T-helper 17 cell (primary cell): ENCODE data around the gene ADGRB2. TPM values are rescaled to one million over a fixed set of nuclear protein-coding genes. Genes with fewer than 3 reads are reported as not detected.

Experiments used
- ATAC-seq: fragments of 150-1000 bp; cut with Tn5 transposase; 2 replicates; pipeline ENCODE4 v1.10.0; 2021; ENCODE audit warnings: mild to moderate bottlenecking, moderate library complexity
- DNase-seq, 3 donors: peaks; one replicate each; pipeline versions ENCODE4 v3.0.0 to v3.0.0-alpha.2; 2020 to 2021
- H3K9me3 ChIP-seq: one replicate; pipeline ENCODE4 v1.7.0; 2013; ENCODE audit warnings: low read length, mild to moderate bottlenecking; ENCODE audit not compliant: control insufficient read depth, poor library complexity, severe bottlenecking
- H3K27ac Mint-ChIP-seq: one replicate; pipeline ENCODE4 v1.8.0; 2022; ENCODE audit warnings: mild to moderate bottlenecking, moderate library complexity, mixed read lengths
- H3K27me3 Mint-ChIP-seq: one replicate; pipeline ENCODE4 v1.8.0; 2022; ENCODE audit warnings: mixed read lengths
- H3K36me3 Mint-ChIP-seq: one replicate; pipeline ENCODE4 v1.8.0; 2022; ENCODE audit warnings: low read depth, mixed read lengths
- H3K4me1 Mint-ChIP-seq: one replicate; pipeline ENCODE4 v1.8.0; 2022; ENCODE audit warnings: mild to moderate bottlenecking, mixed read lengths
- H3K4me3 Mint-ChIP-seq: one replicate; pipeline ENCODE4 v1.8.0; 2022; ENCODE audit warnings: mild to moderate bottlenecking, moderate library complexity, mixed read lengths
- total RNA-seq, 4 donors: library from RNA in 2 of 4; stranded (reverse) in 2 of 4; gene quantifications; one replicate each; pipeline ENCODE4 v1.2.3 and lab custom pipeline; 2022 to 2026

Gene ADGRB2
- 1 to 10 TPM; 1.0 to 1.4 TPM for total RNA-seq
- total RNA-seq (lab: John Stamatoyannopoulos, UW): 1.2 to 1.4 reads per million in 2 donors

GRCh38 chr1:31764312-31765040, at the start of gene ADGRB2:
Gene ADGRB2, minus strand, starts transcription at chr1:31764340. Its CDS starts 7,119 bp downstream, at chr1:31757221.
- peak; percentile 40 for ATAC-seq
- Mint-ChIP-seq H3K4me3 (peak within 1 kb of the TSS; percentile 91), H3K27me3 (no peaks in the 10 kb centered on the region), H3K4me1 (peaks cover 19% of the 10 kb centered on the region), H3K27ac (no peak within 1 kb of the TSS), H3K36me3 (no peaks in the 10 kb centered on the region)
- no peaks in the 10 kb centered on the region for H3K9me3 ChIP-seq
- peak in 2 of 3 donors; percentile 24 to 32 for DNase-seq

- no peaks in the 10 kb centered on the region for H3K27me3 Mint-ChIP-seq
- no peaks in the 10 kb centered on the region for H3K9me3 ChIP-seq
- DNase-seq (no peak), ATAC-seq (no peak)
- H3K27ac Mint-ChIP-seq: no peak overlapping the region
- H3K4me3 Mint-ChIP-seq: no peak overlapping the region
- peaks cover 12% of the 10 kb centered on the region for H3K4me1 Mint-ChIP-seq
- H3K36me3 Mint-ChIP-seq: no peaks in the 10 kb centered on the region
Observed at GRCh38 chr1:31812158-31812829, 48.2 kb upstream of the ADGRB2 start.

GRCh38 chr1:31811605-31812004, 47.5 kb upstream of the ADGRB2 start:
- no peak overlapping the region for H3K4me3 Mint-ChIP-seq
- ATAC-seq: no peak
- no peaks in the 10 kb centered on the region for H3K36me3 Mint-ChIP-seq
- H3K9me3 ChIP-seq: no peaks in the 10 kb centered on the region
- no peak for DNase-seq
- no peaks in the 10 kb centered on the region for H3K27me3 Mint-ChIP-seq
- no peak overlapping the region for H3K27ac Mint-ChIP-seq
- peaks cover 12% of the 10 kb centered on the region for H3K4me1 Mint-ChIP-seq

- no peaks in the 10 kb centered on the region for H3K27me3 Mint-ChIP-seq
- no peaks in the 10 kb centered on the region for H3K9me3 ChIP-seq
- no peak for DNase-seq
- ATAC-seq: no peak
- no peaks in the 10 kb centered on the region for H3K36me3 Mint-ChIP-seq
- H3K27ac Mint-ChIP-seq: no peak overlapping the region
- H3K4me3 Mint-ChIP-seq: no peak overlapping the region
- peaks cover 6% of the 10 kb centered on the region for H3K4me1 Mint-ChIP-seq
Observed at GRCh38 chr1:31809698-31810097, 45.6 kb upstream of the ADGRB2 start.

GRCh38 chr1:31807273-31808048, 43.3 kb upstream of the ADGRB2 start:
- DNase-seq: no peak
- Mint-ChIP-seq H3K27ac (no peak overlapping the region), H3K27me3 (no peaks in the 10 kb centered on the region), H3K4me3 (no peak overlapping the region), H3K36me3 (no peaks in the 10 kb centered on the region), H3K4me1 (peaks cover 11% of the 10 kb centered on the region)
- no peak for ATAC-seq
- H3K9me3 ChIP-seq: no peaks in the 10 kb centered on the region

- Mint-ChIP-seq H3K4me1 (peaks cover 13% of the 10 kb centered on the region), H3K27ac (no peak overlapping the region), H3K27me3 (peaks cover 13% of the 10 kb centered on the region), H3K36me3 (no peaks in the 10 kb centered on the region), H3K4me3 (no peak overlapping the region)
- H3K9me3 ChIP-seq: no peaks in the 10 kb centered on the region
- DNase-seq (no peak), ATAC-seq (no peak)
Observed at GRCh38 chr1:31805318-31805717, 41.2 kb upstream of the ADGRB2 start.

GRCh38 chr1:31804098-31804497, 40.0 kb upstream of the ADGRB2 start:
- Mint-ChIP-seq H3K27ac (no peak overlapping the region), H3K27me3 (peaks cover 15% of the 10 kb centered on the region), H3K36me3 (no peaks in the 10 kb centered on the region), H3K4me3 (no peak overlapping the region), H3K4me1 (peaks cover 8% of the 10 kb centered on the region)
- DNase-seq (no peak), ATAC-seq (no peak)
- H3K9me3 ChIP-seq: no peaks in the 10 kb centered on the region

- H3K27ac Mint-ChIP-seq: no peak overlapping the region
- H3K4me1 Mint-ChIP-seq: peaks cover 8% of the 10 kb centered on the region
- no peaks in the 10 kb centered on the region for H3K9me3 ChIP-seq
- DNase-seq: no peak
- H3K4me3 Mint-ChIP-seq: no peak overlapping the region
- no peak for ATAC-seq
- no peaks in the 10 kb centered on the region for H3K36me3 Mint-ChIP-seq
- peaks cover 20% of the 10 kb centered on the region for H3K27me3 Mint-ChIP-seq
Observed at GRCh38 chr1:31803610-31804009, 39.5 kb upstream of the ADGRB2 start.

GRCh38 chr1:31802190-31803150, 38.3 kb upstream of the ADGRB2 start:
- H3K4me1 Mint-ChIP-seq: peaks cover 8% of the 10 kb centered on the region
- no peak for DNase-seq
- peak overlapping the region; percentile 12 for H3K4me3 Mint-ChIP-seq
- H3K9me3 ChIP-seq: no peaks in the 10 kb centered on the region
- ATAC-seq: no peak
- H3K27me3 Mint-ChIP-seq: peaks cover 29% of the 10 kb centered on the region
- H3K27ac Mint-ChIP-seq: peak overlapping the region; percentile 8
- no peaks in the 10 kb centered on the region for H3K36me3 Mint-ChIP-seq

- Mint-ChIP-seq H3K4me1 (peaks cover 8% of the 10 kb centered on the region), H3K27ac (no peak overlapping the region), H3K36me3 (no peaks in the 10 kb centered on the region), H3K27me3 (peaks cover 38% of the 10 kb centered on the region), H3K4me3 (no peak overlapping the region)
- DNase-seq (no peak), ATAC-seq (no peak)
- H3K9me3 ChIP-seq: no peaks in the 10 kb centered on the region
Observed at GRCh38 chr1:31801458-31801857, 37.3 kb upstream of the ADGRB2 start.

GRCh38 chr1:31800674-31800967, 36.5 kb upstream of the ADGRB2 start:
- Mint-ChIP-seq H3K36me3 (no peaks in the 10 kb centered on the region), H3K27ac (no peak overlapping the region), H3K4me3 (no peak overlapping the region), H3K27me3 (peaks cover 45% of the 10 kb centered on the region), H3K4me1 (peaks cover 8% of the 10 kb centered on the region)
- H3K9me3 ChIP-seq: no peaks in the 10 kb centered on the region
- ATAC-seq (no peak), DNase-seq (no peak)

GRCh38 chr1:31799895-31800673, 35.9 kb upstream of the ADGRB2 start:
- Mint-ChIP-seq H3K4me1 (peaks cover 8% of the 10 kb centered on the region), H3K36me3 (no peaks in the 10 kb centered on the region), H3K27ac (no peak overlapping the region), H3K4me3 (no peak overlapping the region), H3K27me3 (peaks cover 46% of the 10 kb centered on the region)
- ATAC-seq (no peak), DNase-seq (peak in 1 of 3 donors; percentile 1)
- H3K9me3 ChIP-seq: no peaks in the 10 kb centered on the region
